Endometrial microvascular endothelial cells (primary cell): ENCODE measurements around the gene RASSF7. TPM values are rescaled to one million over a fixed set of nuclear protein-coding genes. Genes with fewer than 3 reads are reported as not detected.

ENCODE experiments used
- total RNA-seq: library from RNA; depleted of rRNA; stranded (reverse); fragments of >200 nt; gene quantifications from one replicate; pipeline ENCODE4 v1.2.3, GENCODE V29; 2015; ENCODE audit errors: inconsistent ontology term

RASSF7 gene
- total RNA-seq, 1 donor from 2014 or later = 34.7 TPM

Other genes starting within 250 kb of the RASSF7 start
- gene IFITM1, start 246.9 kb upstream of the RASSF7 start, total RNA-seq = 26.2 TPM
- 231 TPM for gene IFITM3, start 240.1 kb upstream of the RASSF7 start, total RNA-seq
- 0.09 TPM for gene B4GALNT4, start 191.5 kb upstream of the RASSF7 start, total RNA-seq
- not detected for gene PKP3, start 166.8 kb upstream of the RASSF7 start, total RNA-seq
- 71.1 TPM for gene SIGIRR, start 146.0 kb upstream of the RASSF7 start, total RNA-seq
- 0.09 TPM for gene ANO9, start 119.0 kb upstream of the RASSF7 start, total RNA-seq
- 43.1 TPM for gene PTDSS2, start 110.7 kb upstream of the RASSF7 start, total RNA-seq
- 278 TPM for gene RNH1, start 53.7 kb upstream of the RASSF7 start, total RNA-seq
- 82.1 TPM for gene HRAS, start 25.4 kb upstream of the RASSF7 start, total RNA-seq
- not detected for gene LRRC56, start 23.4 kb upstream of the RASSF7 start, total RNA-seq
- 0.65 TPM for gene LMNTD2, start 232 bp upstream of the RASSF7 start, total RNA-seq
- gene PHRF1, start 15.5 kb downstream of the RASSF7 start, total RNA-seq = 15.8 TPM
- gene IRF7, start 55.0 kb downstream of the RASSF7 start, total RNA-seq = 31.4 TPM
- gene CDHR5, start 64.0 kb downstream of the RASSF7 start, total RNA-seq = not detected
- gene SCT, start 66.2 kb downstream of the RASSF7 start, total RNA-seq = not detected
- gene DRD4, start 76.3 kb downstream of the RASSF7 start, total RNA-seq = not detected
- 28.2 TPM for gene DEAF1, start 134.3 kb downstream of the RASSF7 start, total RNA-seq
- gene TMEM80, start 134.8 kb downstream of the RASSF7 start, total RNA-seq = 29.5 TPM
- gene EPS8L2, start 145.3 kb downstream of the RASSF7 start, total RNA-seq = 0.56 TPM
- gene TALDO1, start 186.5 kb downstream of the RASSF7 start, total RNA-seq = 293 TPM
- gene GATD1, start 216.5 kb downstream of the RASSF7 start, total RNA-seq = 36.2 TPM
- 0.46 TPM for gene CEND1, start 229.1 kb downstream of the RASSF7 start, total RNA-seq
- gene SLC25A22, start 237.3 kb downstream of the RASSF7 start, total RNA-seq = 44.4 TPM
- 19.9 TPM for gene PIDD1, start 244.3 kb downstream of the RASSF7 start, total RNA-seq
- 402 TPM for gene RPLP2, start 249.0 kb downstream of the RASSF7 start, total RNA-seq